Calu3 (cell line): ENCODE results near the gene AGBL1. TPM values are rescaled to one million over a fixed set of nuclear protein-coding genes. Genes with fewer than 3 reads are reported as not detected.

Experiments used
- BruUV-seq: library from RNA; stranded (reverse); fragments of 400-500 nt; replicated peaks from 2 replicates; lab custom pipeline; 2021; lab: Mats Ljungman, UMichigan
- CTCF ChIA-PET: fragments of 300-600 bp; sonication (Branson Sonifier 250); formaldehyde crosslinking; loops from one replicate; lab custom pipeline; 2022; ENCODE audit warnings: antibody characterized with exemption; lab: Charles Lee
- DNase-seq: peaks from one replicate; pipeline ENCODE4 v3.0.0; 2022
- H3K27ac Mint-ChIP-seq: one replicate; pipeline ENCODE4 v1.8.0; 2022; ENCODE audit warnings: mixed read lengths; ENCODE audit not compliant: unreplicated experiment
- H3K27me3 Mint-ChIP-seq: one replicate; pipeline ENCODE4 v1.8.0; 2022; ENCODE audit warnings: mixed read lengths; ENCODE audit not compliant: unreplicated experiment
- H3K36me3 Mint-ChIP-seq: one replicate; pipeline ENCODE4 v1.8.0; 2022; ENCODE audit warnings: mild to moderate bottlenecking, moderate library complexity, mixed read lengths; ENCODE audit not compliant: insufficient read depth, unreplicated experiment
- H3K4me1 Mint-ChIP-seq: one replicate; pipeline ENCODE4 v1.8.0; 2022; ENCODE audit warnings: mild to moderate bottlenecking, low read depth, mixed read lengths; ENCODE audit not compliant: unreplicated experiment
- H3K4me3 Mint-ChIP-seq: one replicate; pipeline ENCODE4 v1.8.0; 2022; ENCODE audit warnings: mild to moderate bottlenecking, low read depth, moderate library complexity, mixed read lengths; ENCODE audit not compliant: unreplicated experiment
- H3K9me3 Mint-ChIP-seq: one replicate; pipeline ENCODE4 v1.8.0; 2022; ENCODE audit warnings: low read depth, mixed read lengths; ENCODE audit not compliant: unreplicated experiment
- intact Hi-C: fragments of 100-400 bp; cut with micrococcal nuclease; formaldehyde crosslinking; loops from one replicate; pipeline ENCODE4 v1.10.0; 2022; ENCODE audit not compliant: unreplicated experiment
- total RNA-seq: library from RNA; stranded (reverse); gene quantifications from 2 replicates; pipeline ENCODE4 v1.2.3, GENCODE V29; 2022
- TF ChIP-seq, protein P1 (sequence below): fragments of 200-600 bp; IDR thresholded peaks from one replicate; pipeline ENCODE4 v1.8.0; 2022; ENCODE audit warnings: antibody characterized with exemption; ENCODE audit not compliant: unreplicated experiment

The AGBL1 gene
- total RNA-seq, 1 experiment from 2014 or later: not detected

DNA sequence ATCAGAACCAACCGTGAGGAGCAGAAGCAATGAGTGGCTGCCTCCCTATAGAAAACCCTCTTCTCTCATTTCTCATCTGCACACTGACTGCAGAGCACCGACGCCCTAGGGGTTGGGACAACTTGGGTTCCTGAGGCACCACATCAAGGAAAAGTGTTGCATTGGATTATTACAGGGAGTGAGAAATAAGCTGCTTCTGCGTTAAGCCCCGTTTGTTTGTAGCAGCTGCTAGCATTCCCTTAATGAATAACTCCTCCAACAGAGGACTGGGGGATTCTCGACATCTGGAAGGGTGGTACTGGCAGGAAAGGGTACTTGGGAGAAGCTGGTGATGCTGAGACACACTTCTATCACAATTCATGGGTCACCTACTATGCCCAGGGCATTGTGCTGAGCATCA is 25.3 kb upstream of the AGBL1 start:
- BruUV-seq: no TSS peak
- Mint-ChIP-seq H3K4me3 (no peak overlapping the region), H3K4me1 (no peaks in the 10 kb centered on the region), H3K9me3 (no peaks in the 10 kb centered on the region), H3K36me3 (no peaks in the 10 kb centered on the region), H3K27me3 (peaks cover 46% of the 10 kb centered on the region), H3K27ac (no peak overlapping the region)
- TF ChIP-seq, protein P1, sequence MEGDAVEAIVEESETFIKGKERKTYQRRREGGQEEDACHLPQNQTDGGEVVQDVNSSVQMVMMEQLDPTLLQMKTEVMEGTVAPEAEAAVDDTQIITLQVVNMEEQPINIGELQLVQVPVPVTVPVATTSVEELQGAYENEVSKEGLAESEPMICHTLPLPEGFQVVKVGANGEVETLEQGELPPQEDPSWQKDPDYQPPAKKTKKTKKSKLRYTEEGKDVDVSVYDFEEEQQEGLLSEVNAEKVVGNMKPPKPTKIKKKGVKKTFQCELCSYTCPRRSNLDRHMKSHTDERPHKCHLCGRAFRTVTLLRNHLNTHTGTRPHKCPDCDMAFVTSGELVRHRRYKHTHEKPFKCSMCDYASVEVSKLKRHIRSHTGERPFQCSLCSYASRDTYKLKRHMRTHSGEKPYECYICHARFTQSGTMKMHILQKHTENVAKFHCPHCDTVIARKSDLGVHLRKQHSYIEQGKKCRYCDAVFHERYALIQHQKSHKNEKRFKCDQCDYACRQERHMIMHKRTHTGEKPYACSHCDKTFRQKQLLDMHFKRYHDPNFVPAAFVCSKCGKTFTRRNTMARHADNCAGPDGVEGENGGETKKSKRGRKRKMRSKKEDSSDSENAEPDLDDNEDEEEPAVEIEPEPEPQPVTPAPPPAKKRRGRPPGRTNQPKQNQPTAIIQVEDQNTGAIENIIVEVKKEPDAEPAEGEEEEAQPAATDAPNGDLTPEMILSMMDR: no peak
- CTCF ChIA-PET: no interaction called here
- intact Hi-C loops: no loop called here
- DNase-seq: no peak

DNA sequence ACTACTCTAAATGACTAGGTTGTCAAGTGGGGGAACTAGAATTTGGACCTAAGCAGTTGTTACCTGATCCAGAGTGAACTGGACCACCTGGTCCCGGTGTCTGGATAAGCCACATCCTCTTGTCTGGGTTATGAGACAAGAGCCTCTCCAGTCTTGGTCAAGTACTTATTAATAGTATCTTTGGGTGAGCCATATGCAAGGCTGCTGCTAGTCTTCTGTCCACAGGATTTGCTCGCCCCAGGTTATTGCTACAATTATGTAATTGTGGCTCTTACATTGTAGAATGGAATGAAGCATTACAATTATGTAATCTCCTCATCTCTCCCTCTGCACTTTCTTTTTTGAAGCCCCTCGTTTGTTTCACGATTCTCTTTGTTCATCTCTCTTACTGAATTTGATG is 24.0 kb upstream of the AGBL1 start:
- H3K4me1 Mint-ChIP-seq: no peaks in the 10 kb centered on the region
- H3K9me3 Mint-ChIP-seq: peaks cover 3% of the 10 kb centered on the region
- no TSS peak for BruUV-seq

DNA sequence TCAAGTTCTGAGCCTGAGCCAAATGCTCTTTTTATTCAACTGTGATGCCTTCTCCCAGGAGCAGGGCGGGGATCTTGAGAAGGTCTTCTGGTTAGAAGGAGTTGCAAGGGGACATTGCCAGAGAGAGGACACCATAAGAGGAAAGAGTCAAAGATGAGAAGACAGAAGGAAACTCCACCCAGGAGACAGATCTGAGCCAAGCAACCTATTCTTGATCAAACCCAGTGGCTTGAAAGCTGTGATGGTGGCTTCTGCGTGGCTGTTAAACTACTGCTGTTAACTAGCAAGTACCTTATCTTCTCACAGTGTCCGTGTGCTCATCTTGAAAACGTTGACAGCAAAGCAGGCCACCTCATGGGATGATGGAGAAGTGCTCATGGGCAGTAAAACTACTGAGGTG is 19.8 kb upstream of the AGBL1 start:
- Mint-ChIP-seq H3K4me3 (no peak overlapping the region), H3K27me3 (peaks cover 66% of the 10 kb centered on the region), H3K9me3 (peaks cover 3% of the 10 kb centered on the region), H3K36me3 (no peaks in the 10 kb centered on the region), H3K27ac (no peak overlapping the region), H3K4me1 (no peaks in the 10 kb centered on the region)
- TF ChIP-seq, protein P1: no peak
- intact Hi-C loops: no loop called here
- DNase-seq: no peak
- no TSS peak for BruUV-seq
- CTCF ChIA-PET: interaction anchor here (0.7 kb wide), 1 partner anchor 69 kb away, joined by 4 read pairs; no protein-coding TSS in a partner anchor

More for the DNA sequence above, 24.0 kb upstream of the AGBL1 start:
- Mint-ChIP-seq H3K4me3 (no peak overlapping the region), H3K27me3 (peaks cover 44% of the 10 kb centered on the region), H3K36me3 (no peaks in the 10 kb centered on the region), H3K27ac (no peak overlapping the region)
- DNase-seq: no peak
- TF ChIP-seq, protein P1: no peak
- intact Hi-C loops: no loop called here
- CTCF ChIA-PET: no interaction called here

DNA sequence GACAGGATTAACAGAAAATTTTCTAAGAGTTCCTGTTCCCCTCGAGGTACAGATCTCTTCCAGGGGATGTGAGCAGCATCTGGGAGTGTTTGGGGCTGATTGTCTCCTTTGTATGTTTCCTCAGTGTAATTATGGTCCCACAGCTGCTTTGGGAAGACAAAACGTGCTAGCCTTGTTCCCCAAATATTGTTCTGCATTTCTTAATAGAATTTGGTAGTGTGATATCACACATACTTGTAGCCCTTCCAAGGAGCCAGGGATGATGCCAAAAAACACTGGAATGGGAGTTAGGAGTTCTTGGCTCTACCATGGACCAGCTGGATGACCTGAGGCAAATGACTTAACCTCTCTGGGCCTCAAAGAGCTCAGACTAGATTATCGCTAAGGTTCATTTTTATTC is 19.0 kb upstream of the AGBL1 start:
- Mint-ChIP-seq H3K4me1 (no peaks in the 10 kb centered on the region), H3K27ac (no peak overlapping the region), H3K36me3 (no peaks in the 10 kb centered on the region), H3K4me3 (no peak overlapping the region), H3K27me3 (peaks cover 69% of the 10 kb centered on the region), H3K9me3 (peaks cover 3% of the 10 kb centered on the region)
- CTCF ChIA-PET: no interaction called here
- DNase-seq: no peak
- intact Hi-C loops: no loop called here
- TF ChIP-seq, protein P1: no peak
- no TSS peak for BruUV-seq
